ENCODE data around the gene NRL.
"Not testable (repeated sequence)": the region's sequence is repeated elsewhere in the genome, so short reads cannot be mapped to it uniquely, and the experiment has no call there.

NRL gene

DNA sequence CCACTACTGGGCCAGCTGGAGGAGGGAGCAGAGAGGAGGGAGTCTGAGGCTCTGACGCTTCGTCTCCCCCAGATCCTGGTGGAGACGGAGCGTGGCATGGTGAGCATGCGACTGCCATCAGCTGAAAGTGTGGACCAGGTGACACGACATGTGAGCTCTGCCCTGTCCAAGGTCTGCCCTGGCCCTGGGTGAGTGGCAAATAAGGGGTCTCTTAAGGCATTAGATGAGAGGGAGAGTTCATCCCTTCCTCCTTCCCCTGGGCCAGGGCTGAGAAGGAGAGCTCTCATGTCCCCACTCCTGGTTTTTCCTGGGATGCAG lies 60.5 kb downstream of the NRL start:
- DNase-seq (ENCODE audit: insufficient read length, low spot score) (peak; percentile 2), FAIRE-seq (no peak)
- no peak for TF ChIP-seq PAX5 (IDR thresholded peaks at IDR 0.05; ENCODE audit: insufficient read depth, low read length, severe bottlenecking)
- TF ChIP-seq POLR2AphosphoS5 (IDR thresholded peaks at IDR 0.05; ENCODE audit: low read depth, low read length), result no peak
- no peak for TF ChIP-seq POU2F2 (IDR thresholded peaks at IDR 0.05; ENCODE audit: low read depth, low read length)
- TF ChIP-seq SPI1 (IDR thresholded peaks at IDR 0.05; ENCODE audit: low read depth, low read length), result no peak
- TF ChIP-seq POLR2A (IDR thresholded peaks at IDR 0.05; ENCODE audit: low read depth, low read length), result no peak
- TF ChIP-seq TAF1 (IDR thresholded peaks at IDR 0.05; ENCODE audit: low read depth, low read length), result no peak

DNA sequence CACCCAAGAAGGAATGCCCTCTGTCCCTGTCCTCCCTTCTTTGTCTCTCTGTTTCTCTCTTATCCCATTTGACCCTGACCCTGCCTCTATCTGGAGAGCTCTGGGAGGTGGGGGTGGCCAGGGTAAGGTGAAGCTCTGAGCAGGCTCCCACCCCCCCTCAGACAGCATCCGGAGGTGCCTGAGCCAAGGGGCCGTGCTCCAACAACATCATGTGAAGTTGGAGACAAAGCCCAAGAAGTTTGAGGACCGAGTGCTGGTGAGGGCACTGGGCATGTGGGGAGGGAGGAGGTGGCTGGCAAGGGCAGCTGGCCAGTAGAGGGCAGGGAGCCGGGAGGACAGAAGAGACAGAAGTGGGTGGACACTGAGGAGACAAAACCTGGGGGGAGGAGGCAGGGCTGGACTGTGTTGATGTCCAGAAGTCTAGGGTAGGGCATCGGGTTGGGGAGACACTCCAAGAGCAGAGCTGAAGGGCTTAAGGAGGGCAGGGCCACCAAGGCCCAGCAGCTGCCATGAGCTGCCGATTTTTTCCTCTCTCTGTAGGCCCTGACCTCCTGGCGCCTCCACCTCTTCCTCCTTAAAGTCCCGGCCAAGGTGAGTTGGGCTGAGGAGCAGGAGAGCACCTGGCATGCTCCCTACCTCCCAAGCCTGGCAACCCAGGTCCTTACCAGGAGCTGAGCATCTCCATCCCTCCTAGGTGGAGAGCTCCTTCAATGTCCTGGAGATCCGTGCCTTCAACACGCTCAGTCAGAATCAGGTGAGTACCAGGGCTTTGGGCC lies 61.0 kb downstream of the NRL start:
- TF ChIP-seq TAF1 (IDR thresholded peaks at IDR 0.05; ENCODE audit: low read depth, low read length) (no peak), PAX5 (IDR thresholded peaks at IDR 0.05; ENCODE audit: insufficient read depth, low read length, severe bottlenecking) (no peak), POU2F2 (IDR thresholded peaks at IDR 0.05; ENCODE audit: low read depth, low read length) (no peak), POLR2A (IDR thresholded peaks at IDR 0.05; ENCODE audit: low read depth, low read length) (no peak), SPI1 (IDR thresholded peaks at IDR 0.05; ENCODE audit: low read depth, low read length) (no peak), POLR2AphosphoS5 (IDR thresholded peaks at IDR 0.05; ENCODE audit: low read depth, low read length) (no peak)
- DNase-seq (ENCODE audit: insufficient read length, low spot score) (peak; percentile 8), FAIRE-seq (no peak)

DNA sequence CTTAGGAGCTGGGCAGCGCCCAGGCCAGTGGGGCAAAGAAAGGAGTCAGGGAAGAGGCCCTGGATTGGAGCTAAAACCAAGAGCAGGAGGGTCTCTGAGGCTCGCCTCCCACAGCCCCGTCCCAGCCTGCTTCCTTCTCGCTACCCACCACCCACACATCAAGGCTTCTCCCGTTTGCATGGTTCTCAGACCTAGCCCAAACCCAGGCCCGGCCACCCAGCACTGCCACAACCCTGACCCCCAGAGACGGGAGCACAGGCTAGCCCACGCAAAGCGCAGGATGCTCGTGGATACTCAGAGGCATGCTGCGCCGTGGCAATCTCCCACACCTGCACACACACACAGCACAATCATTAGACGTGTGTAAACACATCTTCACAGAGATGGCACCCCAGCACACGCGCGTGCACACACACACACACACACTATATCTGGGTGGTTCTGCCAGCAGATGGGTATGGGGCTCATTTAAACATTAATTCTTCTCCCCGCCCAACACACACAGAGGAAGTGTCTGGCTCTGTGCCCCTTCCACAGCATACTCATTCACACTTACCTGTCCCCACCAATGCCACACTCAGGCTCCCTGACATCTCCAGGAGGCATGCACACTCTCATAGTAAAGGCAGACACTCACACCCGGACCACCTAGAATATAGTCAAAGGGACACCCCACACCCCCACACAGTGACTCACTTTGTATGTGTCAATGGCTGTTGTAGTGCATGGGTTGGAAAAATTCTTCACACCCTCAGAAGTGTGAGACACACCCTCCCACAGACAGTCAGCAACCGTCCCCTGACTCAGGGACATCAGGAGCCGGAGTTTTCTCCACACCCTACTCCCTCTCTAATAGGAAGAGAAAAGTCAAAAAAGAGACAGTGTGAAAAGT lies 61.8 kb downstream of the NRL start:
- FAIRE-seq (no peak), DNase-seq (ENCODE audit: insufficient read length, low spot score) (no peak)
- no peak for TF ChIP-seq TAF1 (IDR thresholded peaks at IDR 0.05; ENCODE audit: low read depth, low read length)
- no peak for TF ChIP-seq POU2F2 (IDR thresholded peaks at IDR 0.05; ENCODE audit: low read depth, low read length)
- no peak for TF ChIP-seq POLR2AphosphoS5 (IDR thresholded peaks at IDR 0.05; ENCODE audit: low read depth, low read length)
- no peak for TF ChIP-seq PAX5 (IDR thresholded peaks at IDR 0.05; ENCODE audit: insufficient read depth, low read length, severe bottlenecking)
- no peak for TF ChIP-seq SPI1 (IDR thresholded peaks at IDR 0.05; ENCODE audit: low read depth, low read length)
- no peak for TF ChIP-seq POLR2A (IDR thresholded peaks at IDR 0.05; ENCODE audit: low read depth, low read length)

DNA sequence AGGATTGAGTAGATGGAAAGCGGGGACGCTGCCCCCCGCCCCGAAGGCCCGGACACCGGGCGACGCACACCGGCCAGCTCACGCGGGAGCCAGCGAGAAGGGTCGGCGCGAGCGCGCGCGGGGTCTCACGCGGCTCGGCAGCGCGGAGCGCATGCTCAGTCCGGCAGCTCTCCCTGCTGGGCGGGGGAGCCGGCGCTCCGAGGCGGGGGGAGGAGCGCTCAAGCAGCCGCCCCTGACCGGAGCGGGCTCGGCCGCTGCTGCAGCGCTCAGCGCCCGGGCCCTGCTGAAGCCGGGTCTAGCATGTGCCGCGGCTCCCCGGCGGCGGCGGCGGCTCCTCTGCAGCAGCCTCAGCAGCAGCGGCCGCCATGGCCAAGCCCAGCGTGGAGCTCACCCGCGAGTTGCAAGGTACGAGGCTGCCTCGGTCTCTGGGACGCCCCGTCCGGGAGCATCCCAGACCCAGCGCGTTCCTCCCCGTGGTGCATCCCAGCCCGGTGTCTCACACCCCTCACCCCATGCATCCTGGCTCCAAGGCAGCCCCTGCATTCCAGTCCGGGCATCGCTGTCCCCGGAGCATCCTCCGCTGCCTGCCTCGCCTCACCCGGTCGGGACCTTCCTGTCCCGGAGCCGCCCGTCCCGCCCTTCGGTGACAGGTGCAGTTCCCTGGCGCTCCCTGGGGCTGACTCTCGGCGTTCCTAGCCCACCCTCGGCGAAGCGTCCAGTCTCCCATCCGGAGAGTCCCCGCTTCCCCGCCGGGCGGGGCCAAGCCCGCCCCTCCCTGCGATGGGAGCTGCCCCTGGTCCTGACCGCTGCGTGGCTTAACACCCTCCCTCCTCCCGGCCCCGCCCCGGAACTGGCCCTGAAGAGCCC lies 62.7 kb downstream of the NRL start, which contains the start of gene CARMIL3:
Gene CARMIL3 (plus strand): TSS at position 221 of the 867 bp plus-strand sequence. CDS start 145 bp downstream, at position 366.
- TF ChIP-seq SPI1 (IDR thresholded peaks at IDR 0.05; ENCODE audit: low read depth, low read length), result no peak
- no peak for TF ChIP-seq POLR2A (IDR thresholded peaks at IDR 0.05; ENCODE audit: low read depth, low read length)
- TF ChIP-seq POU2F2 (IDR thresholded peaks at IDR 0.05; ENCODE audit: low read depth, low read length), result no peak
- no peak for TF ChIP-seq POLR2AphosphoS5 (IDR thresholded peaks at IDR 0.05; ENCODE audit: low read depth, low read length)
- no peak for TF ChIP-seq TAF1 (IDR thresholded peaks at IDR 0.05; ENCODE audit: low read depth, low read length)
- TF ChIP-seq PAX5 (IDR thresholded peaks at IDR 0.05; ENCODE audit: insufficient read depth, low read length, severe bottlenecking), result no peak
- FAIRE-seq (peak; percentile 95), DNase-seq (ENCODE audit: insufficient read length, low spot score) (peak; percentile 86)

DNA sequence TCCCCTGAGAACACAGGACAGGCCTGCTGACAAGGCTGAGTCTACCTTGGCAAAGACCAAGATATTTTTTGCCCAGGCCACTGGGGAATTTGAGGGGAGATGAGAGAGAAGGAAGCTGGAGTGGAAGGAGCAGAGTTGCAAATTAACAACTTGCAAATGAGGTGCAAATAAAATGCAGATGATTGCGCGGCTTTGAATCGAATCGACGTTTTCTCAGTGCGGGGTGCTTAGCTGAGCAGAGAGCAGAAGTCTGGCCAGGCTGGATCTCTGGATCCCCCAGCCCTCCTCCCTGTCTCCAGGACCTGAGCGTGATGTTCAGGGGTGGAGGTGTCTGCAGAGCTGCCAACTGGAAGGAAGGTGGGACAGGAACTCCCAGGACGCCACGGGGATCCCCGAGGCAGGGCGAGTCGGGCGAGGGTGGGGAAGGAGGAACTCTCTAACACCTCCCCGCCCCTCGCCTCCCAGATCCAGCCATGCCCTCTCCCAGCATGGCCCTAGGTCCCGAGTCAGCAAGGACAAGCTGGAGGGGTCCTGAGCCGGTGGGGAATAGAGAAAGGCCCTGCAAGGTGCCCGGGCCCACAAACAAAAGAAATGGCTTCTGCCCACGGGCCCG lies 63.5 kb downstream of the NRL start:
- DNase-seq (ENCODE audit: insufficient read length, low spot score) (peak; percentile 20), FAIRE-seq (no peak)
- TF ChIP-seq POLR2AphosphoS5 (IDR thresholded peaks at IDR 0.05; ENCODE audit: low read depth, low read length) (no peak), POU2F2 (IDR thresholded peaks at IDR 0.05; ENCODE audit: low read depth, low read length) (no peak), POLR2A (IDR thresholded peaks at IDR 0.05; ENCODE audit: low read depth, low read length) (no peak), PAX5 (IDR thresholded peaks at IDR 0.05; ENCODE audit: insufficient read depth, low read length, severe bottlenecking) (no peak), SPI1 (IDR thresholded peaks at IDR 0.05; ENCODE audit: low read depth, low read length) (no peak), TAF1 (IDR thresholded peaks at IDR 0.05; ENCODE audit: low read depth, low read length) (no peak)

DNA sequence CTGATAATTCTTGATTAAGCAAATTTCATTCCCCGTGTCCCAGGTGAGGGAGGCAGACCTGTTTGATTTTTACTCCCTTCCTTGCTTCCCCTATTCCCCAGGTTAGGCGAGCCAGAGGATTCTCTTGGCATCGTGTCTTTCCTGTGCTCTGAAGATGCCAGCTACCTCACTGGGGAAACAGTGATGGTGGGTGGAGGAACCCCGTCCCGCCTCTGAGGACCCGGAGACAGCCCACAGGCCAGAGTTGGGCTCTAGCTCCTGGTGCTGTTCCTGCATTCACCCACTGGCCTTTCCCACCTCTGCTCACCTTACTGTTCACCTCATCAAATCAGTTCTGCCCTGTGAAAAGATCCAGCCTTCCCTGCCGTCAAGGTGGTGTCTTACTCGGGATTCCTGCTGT lies 64.0 kb downstream of the NRL start:
- not testable (repeated sequence) for FAIRE-seq; DNase-seq (ENCODE audit: insufficient read length, low spot score)

DNA sequence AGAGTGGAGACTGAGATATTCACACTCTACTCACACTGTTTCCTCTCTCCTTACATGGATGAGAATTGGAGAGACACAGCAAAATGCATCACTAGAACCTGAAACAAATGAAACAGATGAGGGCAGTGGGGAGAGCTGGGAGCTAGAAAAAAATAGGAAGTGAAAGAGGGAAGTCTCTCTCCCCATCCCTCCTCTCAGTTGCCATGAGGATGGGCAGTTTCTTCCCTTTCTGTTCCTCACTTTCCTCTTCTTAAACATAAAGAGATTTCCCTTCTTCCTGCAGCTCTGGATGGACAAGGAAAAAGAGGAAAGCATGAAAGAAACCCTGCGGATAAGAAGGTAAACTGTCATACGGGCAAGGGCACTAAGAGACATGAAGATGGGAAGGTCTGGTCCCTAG lies 65.7 kb downstream of the NRL start:
- not testable (repeated sequence) for FAIRE-seq
- peak; percentile 87 for TF ChIP-seq SPI1 (IDR thresholded peaks at IDR 0.05; ENCODE audit: low read depth, low read length)

DNA sequence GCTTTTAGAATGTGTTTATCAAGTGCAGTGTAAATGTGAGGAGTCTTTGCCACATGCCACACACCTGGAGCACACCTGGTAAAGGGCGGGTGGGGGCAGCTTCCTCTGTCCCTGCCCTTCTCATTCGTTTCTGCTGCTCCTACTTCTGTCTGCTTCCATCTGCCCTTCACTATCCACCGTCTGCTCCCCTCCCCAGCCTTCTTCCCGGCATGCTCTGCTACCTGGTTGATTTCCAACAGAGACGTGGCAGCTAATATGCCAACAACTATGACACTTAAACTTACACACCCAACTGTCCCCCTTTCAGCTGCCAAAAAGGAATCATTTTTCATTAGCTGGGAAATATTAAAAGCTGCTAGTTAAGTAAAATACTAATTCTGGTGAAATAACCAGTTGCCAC lies 72.0 kb downstream of the NRL start:
- FAIRE-seq (no peak), DNase-seq (ENCODE audit: insufficient read length, low spot score) (no peak)
- TF ChIP-seq SPI1 (IDR thresholded peaks at IDR 0.05; ENCODE audit: low read depth, low read length) (no peak), POLR2A (IDR thresholded peaks at IDR 0.05; ENCODE audit: low read depth, low read length) (no peak), POLR2AphosphoS5 (IDR thresholded peaks at IDR 0.05; ENCODE audit: low read depth, low read length) (no peak), TAF1 (IDR thresholded peaks at IDR 0.05; ENCODE audit: low read depth, low read length) (no peak), PAX5 (IDR thresholded peaks at IDR 0.05; ENCODE audit: insufficient read depth, low read length, severe bottlenecking) (no peak), POU2F2 (IDR thresholded peaks at IDR 0.05; ENCODE audit: low read depth, low read length) (no peak)

More for the DNA sequence above, 65.7 kb downstream of the NRL start:
- DNase-seq (ENCODE audit: insufficient read length, low spot score), result not testable (repeated sequence)

DNA sequence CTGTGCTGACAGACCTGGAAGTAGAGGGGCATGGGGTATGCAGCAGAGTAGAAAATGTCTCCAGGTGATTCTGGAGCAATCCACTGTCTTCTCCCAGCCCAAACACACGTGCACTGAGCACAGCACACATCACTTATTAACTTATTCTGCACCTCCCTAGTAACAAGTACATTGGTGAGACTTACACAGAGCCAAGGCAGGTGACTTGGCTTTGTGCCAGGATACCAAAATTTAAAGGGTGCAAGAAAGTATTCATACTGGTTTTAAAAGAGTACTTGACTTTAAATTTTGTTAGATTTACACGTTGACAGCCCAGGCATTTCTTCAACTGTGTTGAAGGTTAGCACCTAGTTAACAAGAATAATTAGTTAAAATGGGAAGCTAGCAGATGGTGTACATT lies 74.1 kb downstream of the NRL start:
- no peak for FAIRE-seq
- no peak for TF ChIP-seq POU2F2 (IDR thresholded peaks at IDR 0.05; ENCODE audit: low read depth, low read length)
- TF ChIP-seq SPI1 (IDR thresholded peaks at IDR 0.05; ENCODE audit: low read depth, low read length), result no peak
- TF ChIP-seq POLR2A (IDR thresholded peaks at IDR 0.05; ENCODE audit: low read depth, low read length), result no peak
- no peak for DNase-seq (ENCODE audit: insufficient read length, low spot score)
